VCaP (cell line): ENCODE data around the gene NME2.

Source experiments
- H3K27ac ChIP-seq: fragments of 450-650 bp; 2 replicates; pipeline ENCODE4 v1.5.1; 2017
- CTCF ChIP-seq: fragments of 450-650 bp; conservative IDR thresholded peaks from 2 replicates; pipeline ENCODE4 v1.5.1; 2017; ENCODE audit warnings: mild to moderate bottlenecking, moderate library complexity

Gene NME2

DNA sequence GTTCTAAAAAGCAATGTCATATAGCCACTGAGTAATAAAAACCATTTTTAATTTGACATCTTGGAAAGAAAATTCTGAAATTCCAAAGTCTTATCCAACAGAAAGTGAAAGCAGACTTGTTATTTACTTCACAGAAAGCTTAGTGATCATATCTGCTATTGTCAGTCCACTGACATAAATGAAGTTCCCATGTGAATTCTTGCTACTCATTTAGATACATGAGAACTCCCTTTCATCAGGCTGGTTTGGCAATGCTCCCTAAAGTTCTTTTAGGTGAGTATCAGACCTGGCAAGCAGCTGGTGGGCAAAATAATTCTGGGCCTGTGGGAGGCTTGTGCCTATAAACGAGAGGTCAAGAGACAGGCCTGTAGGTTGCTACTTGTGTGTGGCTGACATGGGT, 23.4 kb downstream of the NME2 start:
- no peak overlapping the region for H3K27ac ChIP-seq
- no peak for TF ChIP-seq CTCF

GRCh38 chr17:51191895-51192294, 25.7 kb downstream of the NME2 start:
- no peak for TF ChIP-seq CTCF
- no peak overlapping the region for H3K27ac ChIP-seq

GRCh38 chr17:51197754-51198153, 31.5 kb downstream of the NME2 start:
- no peak for TF ChIP-seq CTCF

GRCh38 chr17:51200295-51200694, 34.1 kb downstream of the NME2 start:
- H3K27ac ChIP-seq: no peak overlapping the region
- TF ChIP-seq CTCF: no peak

More at GRCh38 chr17:51197754-51198153, 31.5 kb downstream of the NME2 start:
- H3K27ac ChIP-seq: no peak overlapping the region

- TF ChIP-seq CTCF: no peak
- H3K27ac ChIP-seq: no peak overlapping the region
Measured at GRCh38 chr17:51200846-51201245, 34.6 kb downstream of the NME2 start.

GRCh38 chr17:51203838-51204237, 37.6 kb downstream of the NME2 start:
- H3K27ac ChIP-seq: no peak overlapping the region
- no peak for TF ChIP-seq CTCF

DNA sequence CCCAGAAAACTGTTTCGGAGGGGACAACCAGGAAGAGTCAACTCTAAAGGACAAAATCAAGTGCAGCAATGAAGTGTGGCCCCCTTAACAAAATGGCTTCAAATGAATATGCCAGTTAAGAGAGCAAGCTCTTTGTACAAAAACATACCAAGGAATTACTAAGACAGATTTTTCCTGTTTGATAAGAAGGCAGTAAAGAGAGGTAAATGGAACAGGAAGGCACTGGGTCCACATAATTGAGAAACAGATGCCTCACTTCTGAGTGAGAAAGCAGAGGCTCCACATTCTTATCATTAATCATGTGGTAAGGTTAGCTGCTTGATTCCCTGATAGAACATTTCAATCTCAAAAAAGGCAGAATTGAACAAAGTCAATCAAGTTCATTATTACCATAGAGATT, 48.7 kb downstream of the NME2 start:
- H3K27ac ChIP-seq: no peak overlapping the region
- TF ChIP-seq CTCF: no peak

DNA sequence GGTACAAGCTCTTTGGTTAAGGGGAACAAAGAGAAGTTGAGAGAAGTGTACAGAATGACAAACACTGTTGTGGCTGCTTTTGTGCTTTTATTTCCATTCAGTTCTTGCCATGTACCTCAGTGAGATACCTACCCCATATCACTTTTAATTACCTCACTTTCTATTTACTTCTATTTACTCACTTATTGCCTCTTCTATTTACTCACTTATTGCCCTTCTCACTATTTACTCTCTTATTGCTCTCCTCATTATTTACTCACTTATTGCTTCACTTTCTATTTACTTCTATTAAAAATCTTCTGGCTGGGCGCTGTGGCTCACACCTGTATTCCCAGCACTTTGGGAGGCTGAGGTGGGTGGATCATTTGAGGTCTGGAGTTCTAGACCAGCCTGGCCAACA, 51.7 kb downstream of the NME2 start:
- no peak for TF ChIP-seq CTCF

More for the DNA sequence above, 51.7 kb downstream of the NME2 start:
- no peak overlapping the region for H3K27ac ChIP-seq
